Measurements from ENCODE around the gene GALE. TPM values are rescaled to one million over a fixed set of nuclear protein-coding genes. Genes with fewer than 3 reads are reported as not detected.
"Not testable (repeated sequence)": the region's sequence is repeated elsewhere in the genome, so short reads cannot be mapped to it uniquely, and the experiment has no call there.

The GALE gene
- total and polyA plus RNA-seq, 7 experiments from 2014 or later, result 8.1 to 21.4 (median 12.1) TPM

GRCh38 chr1:23838401-23838866, 37.9 kb upstream of the GALE start:
- DNase-seq, result peak; percentile 61 to 81 (median 72)
- H3K36me3 ChIP-seq (ENCODE audit: control insufficient read depth in 2 of 3, insufficient read depth in 3 of 3, low read length in 3 of 3), result no peaks in the 10 kb centered on the region
- H3K27me3 Mint-ChIP-seq, result peaks cover 0 to 32% (median 0%) of the 10 kb centered on the region in 5 donors
- H3K9me3 Mint-ChIP-seq, result peaks cover 0 to 1% (median 0%) of the 10 kb centered on the region in 11 donors
- H3K4me3 Mint-ChIP-seq, result peak overlapping the region; percentile 73 to 90 (median 84)
- no peaks in the 10 kb centered on the region for H3K9me3 ChIP-seq (ENCODE audit: control insufficient read depth in 2 of 3, low read length in 3 of 3)
- no peaks in the 10 kb centered on the region for H3K27me3 ChIP-seq (ENCODE audit: control insufficient read depth in 2 of 2, insufficient read depth in 2 of 2, low read length in 2 of 2)
- peaks cover 0 to 2% (median 0%) of the 10 kb centered on the region in 5 donors for H3K36me3 Mint-ChIP-seq
- CTCF ChIA-PET, result interaction anchor here (0.6 to 1.0 kb wide), 2 partner anchors 27 to 1816 kb away, joined by 3 read pairs; no protein-coding TSS in a partner anchor
- peak overlapping the region; percentile 42 for H3K4me3 ChIP-seq (ENCODE audit: low read length)
- POLR2A ChIA-PET, result interaction anchor here (1.1 kb wide), 1 partner anchor 13 kb away, joined by 8 read pairs; the partner anchor contains the start of gene HMGCL
- peaks cover 6% of the 10 kb centered on the region in 2 donors for H3K4me1 ChIP-seq (ENCODE audit: control insufficient read depth in 2 of 2, insufficient read depth in 2 of 2, low read length in 2 of 2)
- no peak overlapping the region for H3K27ac ChIP-seq (ENCODE audit: low read depth, low read length)
- intact Hi-C loops (cut with micrococcal nuclease), result loop anchor here (1.0 to 2.0 kb wide), 7 partner anchors 13 to 66 kb away; partner anchors contain the start of genes FUCA1 (in 2 of the 2), HMGCL (in 2 of the 2) and GALE (in 1 of the 2)
- peak; percentile 100 for ATAC-seq
- peak overlapping the region in 4 of 9 donors; percentile 34 to 90 (median 53) for H3K27ac Mint-ChIP-seq
- H3K4me1 Mint-ChIP-seq, result peaks cover 0 to 14% (median 12%) of the 10 kb centered on the region in 7 donors

GRCh38 chr1:23837908-23838307, 37.4 kb upstream of the GALE start:
- POLR2A ChIA-PET, result interaction anchor here (1.1 kb wide), 1 partner anchor 13 kb away, joined by 8 read pairs; the partner anchor contains the start of gene HMGCL
- no peaks in the 10 kb centered on the region for H3K36me3 ChIP-seq (ENCODE audit: control insufficient read depth in 2 of 3, insufficient read depth in 3 of 3, low read length in 3 of 3)
- H3K9me3 Mint-ChIP-seq, result peaks cover 0 to 1% (median 0%) of the 10 kb centered on the region in 11 donors

GRCh38 chr1:23836037-23836436, 35.5 kb upstream of the GALE start:
- ChIA-PET CTCF (no interaction called here), POLR2A (interaction anchor here (0.6 kb wide), 1 partner anchor 28 kb away, joined by 3 read pairs; no protein-coding TSS in a partner anchor)
- no peaks in the 10 kb centered on the region for H3K36me3 Mint-ChIP-seq
- ATAC-seq (no peak), DNase-seq (no peak)
- Histone ChIP-seq H3K9me3 (ENCODE audit: control insufficient read depth in 2 of 3, low read length in 3 of 3) (no peaks in the 10 kb centered on the region), H3K4me3 (ENCODE audit: low read length) (no peak overlapping the region), H3K36me3 (ENCODE audit: control insufficient read depth in 2 of 3, insufficient read depth in 3 of 3, low read length in 3 of 3) (no peaks in the 10 kb centered on the region), H3K27me3 (ENCODE audit: control insufficient read depth in 2 of 2, insufficient read depth in 2 of 2, low read length in 2 of 2) (no peaks in the 10 kb centered on the region), H3K4me1 (ENCODE audit: control insufficient read depth in 2 of 2, insufficient read depth in 2 of 2, low read length in 2 of 2) (peaks cover 6% of the 10 kb centered on the region in 2 donors), H3K27ac (ENCODE audit: low read depth, low read length) (no peak overlapping the region)
- peaks cover 0 to 1% (median 0%) of the 10 kb centered on the region in 11 donors for H3K9me3 Mint-ChIP-seq
- no peak overlapping the region for H3K27ac Mint-ChIP-seq
- intact Hi-C loops (cut with micrococcal nuclease), result no loop called here
- H3K4me1 Mint-ChIP-seq, result peaks cover 0 to 14% (median 12%) of the 10 kb centered on the region in 7 donors
- H3K27me3 Mint-ChIP-seq, result peaks cover 0 to 24% (median 0%) of the 10 kb centered on the region in 5 donors
- H3K4me3 Mint-ChIP-seq, result no peak overlapping the region

More at GRCh38 chr1:23837908-23838307, 37.4 kb upstream of the GALE start:
- Histone ChIP-seq H3K4me3 (ENCODE audit: low read length) (peak overlapping the region; percentile 42), H3K4me1 (ENCODE audit: control insufficient read depth in 2 of 2, insufficient read depth in 2 of 2, low read length in 2 of 2) (peaks cover 6% of the 10 kb centered on the region in 2 donors), H3K27me3 (ENCODE audit: control insufficient read depth in 2 of 2, insufficient read depth in 2 of 2, low read length in 2 of 2) (no peaks in the 10 kb centered on the region), H3K27ac (ENCODE audit: low read depth, low read length) (no peak overlapping the region), H3K9me3 (ENCODE audit: control insufficient read depth in 2 of 3, low read length in 3 of 3) (no peaks in the 10 kb centered on the region)
- peaks cover 0 to 14% (median 12%) of the 10 kb centered on the region in 7 donors for H3K4me1 Mint-ChIP-seq
- ATAC-seq (no peak), DNase-seq (peak in 1 of 9 donors; percentile 23)
- intact Hi-C loops (cut with micrococcal nuclease), result loop anchor here (1.0 to 2.0 kb wide), 7 partner anchors 13 to 66 kb away; partner anchors contain the start of genes FUCA1 (in 2 of the 2), HMGCL (in 2 of the 2) and GALE (in 1 of the 2)
- H3K27me3 Mint-ChIP-seq, result peaks cover 0 to 35% (median 0%) of the 10 kb centered on the region in 5 donors
- H3K27ac Mint-ChIP-seq, result peak overlapping the region in 2 of 9 donors; percentile 53
- CTCF ChIA-PET, result no interaction called here
- H3K4me3 Mint-ChIP-seq, result peak overlapping the region; percentile 73 to 90 (median 84)
- H3K36me3 Mint-ChIP-seq, result peaks cover 0 to 2% (median 0%) of the 10 kb centered on the region in 5 donors

GRCh38 chr1:23834156-23834555, 33.6 kb upstream of the GALE start:
- H3K4me1 ChIP-seq (ENCODE audit: control insufficient read depth in 2 of 2, insufficient read depth in 2 of 2, low read length in 2 of 2); H3K27ac ChIP-seq (ENCODE audit: low read depth, low read length); H3K4me3 ChIP-seq (ENCODE audit: low read length); H3K9me3 Mint-ChIP-seq; H3K36me3 ChIP-seq (ENCODE audit: control insufficient read depth in 2 of 3, insufficient read depth in 3 of 3, low read length in 3 of 3); ATAC-seq; H3K4me3 Mint-ChIP-seq; intact Hi-C loops (cut with micrococcal nuclease); H3K36me3 Mint-ChIP-seq; H3K27ac Mint-ChIP-seq; DNase-seq; H3K27me3 ChIP-seq (ENCODE audit: control insufficient read depth in 2 of 2, insufficient read depth in 2 of 2, low read length in 2 of 2); H3K9me3 ChIP-seq (ENCODE audit: control insufficient read depth in 2 of 3, low read length in 3 of 3): not testable (repeated sequence)
- POLR2A ChIA-PET, result interaction anchor here (1.5 kb wide), 1 partner anchor 9 kb away, joined by 5 read pairs; the partner anchor contains the start of gene HMGCL
- peaks cover 0 to 14% (median 12%) of the 10 kb centered on the region in 7 donors for H3K4me1 Mint-ChIP-seq
- CTCF ChIA-PET, result interaction anchor here (1.3 kb wide), 1 partner anchor 24 kb away, joined by 3 read pairs; no protein-coding TSS in a partner anchor
- H3K27me3 Mint-ChIP-seq, result peaks cover 0 to 24% (median 0%) of the 10 kb centered on the region in 5 donors

- Mint-ChIP-seq H3K9me3 (no peaks in the 10 kb centered on the region), H3K4me3 (no peak overlapping the region), H3K27ac (no peak overlapping the region), H3K4me1 (peaks cover 11 to 27% (median 20%) of the 10 kb centered on the region in 7 donors), H3K36me3 (peaks cover 0 to 4% (median 0%) of the 10 kb centered on the region in 5 donors), H3K27me3 (peaks cover 0 to 11% (median 0%) of the 10 kb centered on the region in 5 donors)
- Histone ChIP-seq H3K27ac (ENCODE audit: low read depth, low read length) (no peak overlapping the region), H3K9me3 (ENCODE audit: control insufficient read depth in 2 of 3, low read length in 3 of 3) (no peaks in the 10 kb centered on the region), H3K36me3 (ENCODE audit: control insufficient read depth in 2 of 3, insufficient read depth in 3 of 3, low read length in 3 of 3) (peaks cover 0 to 5% (median 0%) of the 10 kb centered on the region in 3 experiments), H3K4me3 (ENCODE audit: low read length) (no peak overlapping the region), H3K27me3 (ENCODE audit: control insufficient read depth in 2 of 2, insufficient read depth in 2 of 2, low read length in 2 of 2) (no peaks in the 10 kb centered on the region), H3K4me1 (ENCODE audit: control insufficient read depth in 2 of 2, insufficient read depth in 2 of 2, low read length in 2 of 2) (peaks cover 6% of the 10 kb centered on the region in 2 donors)
- DNase-seq, result no peak
- no peak for ATAC-seq
- intact Hi-C loops (cut with micrococcal nuclease), result no loop called here
- POLR2A ChIA-PET, result no interaction called here
- CTCF ChIA-PET, result no interaction called here
These were observed 27.2 kb upstream of the GALE start for GRCh38 chr1:23827717-23828116.

GRCh38 chr1:23826590-23826989, 26.0 kb upstream of the GALE start:
- H3K4me3 ChIP-seq (ENCODE audit: low read length); DNase-seq; H3K9me3 ChIP-seq (ENCODE audit: control insufficient read depth in 2 of 3, low read length in 3 of 3); H3K27me3 ChIP-seq (ENCODE audit: control insufficient read depth in 2 of 2, insufficient read depth in 2 of 2, low read length in 2 of 2); intact Hi-C loops (cut with micrococcal nuclease); H3K27ac ChIP-seq (ENCODE audit: low read depth, low read length); H3K9me3 Mint-ChIP-seq; H3K36me3 ChIP-seq (ENCODE audit: control insufficient read depth in 2 of 3, insufficient read depth in 3 of 3, low read length in 3 of 3); H3K36me3 Mint-ChIP-seq; H3K27me3 Mint-ChIP-seq; CTCF ChIA-PET; H3K4me1 ChIP-seq (ENCODE audit: control insufficient read depth in 2 of 2, insufficient read depth in 2 of 2, low read length in 2 of 2); ATAC-seq: not testable (repeated sequence)
- POLR2A ChIA-PET, result interaction anchor here (0.6 to 1.4 kb wide), 3 partner anchors 22 to 821 kb away, joined by 3 to 8 read pairs (median 3); partner anchors contain the start of gene LYPLA2
- peak overlapping the region in 7 of 10 donors; percentile 27 to 95 (median 92) for H3K4me3 Mint-ChIP-seq
- H3K27ac Mint-ChIP-seq, result peak overlapping the region in 4 of 9 donors; percentile 17 to 96 (median 69)
- peaks cover 11 to 27% (median 20%) of the 10 kb centered on the region in 7 donors for H3K4me1 Mint-ChIP-seq

Measured in naive thymus-derived CD4-positive, alpha-beta T cell (primary cell).